Left renal cortex interstitium (tissue), 4 donors: ENCODE measurements around the gene IMPDH2. TPM values are rescaled to one million over a fixed set of nuclear protein-coding genes. Genes with fewer than 3 reads are reported as not detected.

Source experiments
- DNase-seq, 4 donors: peaks; one replicate each; pipeline ENCODE4 v3.0.0-alpha.2; 2013; ENCODE audit warnings: low read depth in 4 of 4, low spot score in 2 of 4, missing footprints in 1 of 4
- polyA plus RNA-seq, 4 donors: library from polyadenylated mRNA; unstranded; fragments of 120-200 nt; gene quantifications; one replicate each; pipeline ENCODE4 v1.2.1, GENCODE V29; 2013; ENCODE audit not compliant: insufficient read length in 4 of 4

Gene IMPDH2
- polyA plus RNA-seq, 4 donors = 206 to 227 (median 217) TPM

DNA sequence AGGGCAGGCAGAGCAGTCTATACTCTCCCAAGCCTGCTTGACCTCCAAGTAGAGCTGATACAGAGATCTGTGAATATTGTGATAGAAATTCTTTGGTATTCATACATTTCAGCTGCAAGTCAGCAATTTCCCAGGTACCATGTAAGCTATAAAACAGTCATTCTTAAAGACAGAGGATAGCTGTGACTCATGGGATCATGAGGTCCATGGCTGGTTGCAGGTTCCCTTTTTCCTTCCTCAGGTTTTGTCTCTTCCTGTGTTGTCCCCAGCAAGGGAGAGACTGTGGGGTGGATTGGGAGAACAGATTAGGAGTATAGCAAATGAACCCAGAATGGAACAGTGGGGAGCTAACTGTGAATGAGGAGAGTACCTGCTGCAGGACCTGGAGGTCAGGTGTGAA, 44.5 kb downstream of the IMPDH2 start:
- DNase-seq = no peak

- no peak for DNase-seq
Measured at GRCh38 chr3:48983096-48983495, 46.1 kb downstream of the IMPDH2 start.

DNA sequence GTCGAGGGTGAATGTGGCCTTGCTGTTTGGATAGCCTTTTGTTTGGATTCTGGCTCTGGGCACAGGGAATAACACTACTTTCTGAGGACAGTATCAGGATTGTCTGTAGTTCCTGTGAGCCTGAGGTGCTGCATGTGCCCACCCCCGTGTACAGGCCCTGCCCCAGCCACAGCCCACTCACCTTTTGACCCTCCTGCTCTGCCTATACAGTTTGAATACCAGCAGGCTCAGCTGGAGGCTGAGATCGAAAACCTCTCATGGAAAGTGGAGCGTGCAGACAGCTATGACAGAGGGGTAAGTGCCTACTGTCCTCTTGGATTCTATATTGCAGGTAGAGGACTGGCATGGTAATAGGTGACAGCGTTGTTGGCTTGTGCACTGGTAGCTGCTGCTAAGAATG, 46.5 kb downstream of the IMPDH2 start:
- DNase-seq = no peak

GRCh38 chr3:48982016-48982415, 47.2 kb downstream of the IMPDH2 start:
- no peak for DNase-seq

DNA sequence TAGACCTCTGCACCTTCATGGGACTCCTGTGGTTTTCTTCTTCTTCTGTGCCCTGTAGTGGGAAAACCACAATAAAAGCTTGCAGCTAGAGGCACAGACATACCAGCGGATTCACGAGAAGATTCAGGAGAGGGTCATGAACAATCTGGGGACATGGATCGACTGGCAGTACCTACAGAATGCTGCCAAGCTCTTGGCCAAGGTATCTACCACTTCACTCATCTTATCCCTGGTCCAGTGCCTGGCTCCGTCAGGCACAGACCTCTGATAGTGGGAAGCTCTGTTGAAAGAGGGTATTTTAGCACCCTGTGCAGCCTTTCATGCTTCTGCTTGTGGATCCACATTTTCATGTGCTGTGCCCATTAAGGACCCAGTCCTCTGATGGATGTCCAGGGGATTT, 48.9 kb downstream of the IMPDH2 start:
- no peak for DNase-seq

DNA sequence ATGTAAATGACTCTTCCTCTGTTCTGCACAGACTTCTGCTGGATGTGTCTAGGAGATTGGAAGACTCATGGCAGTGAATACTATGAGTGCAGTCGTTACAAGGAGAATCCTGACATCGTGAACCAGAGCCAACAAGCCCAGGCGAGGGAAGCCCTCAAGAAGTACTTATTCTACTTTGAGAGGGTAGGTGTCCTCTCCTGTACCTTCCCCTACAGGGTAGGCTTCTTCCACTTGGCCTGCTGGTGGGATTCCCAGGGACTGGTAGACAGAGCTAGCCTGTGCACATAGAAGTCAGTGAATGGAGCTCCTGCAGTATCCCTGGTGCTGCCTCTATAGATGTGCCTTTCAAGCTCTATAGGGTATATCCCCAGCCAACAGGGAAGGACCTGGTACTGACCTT, 49.7 kb downstream of the IMPDH2 start:
- no peak for DNase-seq

Other genes with a start within 250 kb of the IMPDH2 start
- gene PRKAR2A, start 181.5 kb downstream of the IMPDH2 start, polyA plus RNA-seq = 10 to 100 TPM; 38.3 to 47.7 (median 42.8) TPM
- 10 to 100 TPM; 16.8 to 20.8 (median 18.2) TPM for gene SLC25A20, start 130.5 kb downstream of the IMPDH2 start, polyA plus RNA-seq
- gene ARIH2, start 110.6 kb downstream of the IMPDH2 start, polyA plus RNA-seq = 10 to 100 TPM; 57.0 to 99.7 (median 78.8) TPM
- 10 to 100 TPM; 44.9 to 55.0 (median 50.2) TPM for gene P4HTM, start 39.2 kb downstream of the IMPDH2 start, polyA plus RNA-seq
- gene WDR6, start 22.0 kb downstream of the IMPDH2 start, polyA plus RNA-seq = 100 to 1,000 TPM; 155 to 242 (median 204) TPM
- 10 to 100 TPM; 71.4 to 77.9 (median 74.9) TPM for gene DALRD3, start 10.8 kb downstream of the IMPDH2 start, polyA plus RNA-seq
- 10 to 100 TPM; 60.5 to 91.6 (median 74.7) TPM for gene NDUFAF3, start 7.3 kb downstream of the IMPDH2 start, polyA plus RNA-seq
- gene QRICH1, start 64.7 kb upstream of the IMPDH2 start, polyA plus RNA-seq = 10 to 100 TPM; 77.5 to 97.9 (median 82.8) TPM
- gene QARS1, start 75.4 kb upstream of the IMPDH2 start, polyA plus RNA-seq = 100 to 1,000 TPM; 286 to 312 (median 308) TPM
- 10 to 100 TPM; 55.2 to 63.2 (median 59.1) TPM for gene USP19, start 91.4 kb upstream of the IMPDH2 start, polyA plus RNA-seq
- gene LAMB2, start 103.7 kb upstream of the IMPDH2 start, polyA plus RNA-seq = 100 to 1,000 TPM; 362 to 429 (median 394) TPM
- 10 to 100 TPM; 23.4 to 34.1 (median 27.7) TPM for gene CCDC71, start 136.9 kb upstream of the IMPDH2 start, polyA plus RNA-seq
- gene KLHDC8B, start 142.2 kb upstream of the IMPDH2 start, polyA plus RNA-seq = 10 to 100 TPM; 41.0 to 48.2 (median 47.9) TPM
- gene C3orf62, start 247.8 kb upstream of the IMPDH2 start, polyA plus RNA-seq = 10 to 100 TPM in 3 of 4 donors, 1 to 10 TPM in 1; 8.6 to 14.7 (median 12.6) TPM